Measurements from ENCODE around the gene IPO4. TPM values are rescaled to one million over a fixed set of nuclear protein-coding genes. Genes with fewer than 3 reads are reported as not detected.

The IPO4 gene
- total and polyA plus RNA-seq, 2 of the 4 experiments (the other 2 are of a cell fraction), result 37.6 to 39.4 TPM

GRCh38 chr14:24136684-24137528 is 51.7 kb downstream of the IPO4 start (continued):
- no peak for TF ChIP-seq RFX5 (IDR thresholded peaks at IDR 0.05; ENCODE audit: low read depth, low read length)
- TF ChIP-seq MAFK (IDR thresholded peaks at IDR 0.05; ENCODE audit: low read depth, low read length), result no peak
- TF ChIP-seq MAZ (IDR thresholded peaks at IDR 0.05; ENCODE audit: borderline replicate concordance, low read depth, low read length), result no peak
- no peak for TF ChIP-seq CTCF (conservative IDR thresholded peaks at IDR 0.05; ENCODE audit: low read depth, low read length)
